SK-N-SH treated with all-trans-retinoic acid at 6 μM for 48 hours (cell line): ENCODE data around the gene ZNF276.
"Not testable (repeated sequence)": the region's sequence is repeated elsewhere in the genome, so short reads cannot be mapped to it uniquely, and the experiment has no call there.

Source experiments
- ATAC-seq: fragments of 200-7000 bp; cut with Tn5 transposase; 3 replicates; pipeline ENCODE4 v1.9.1; 2020; ENCODE audit warnings: mild to moderate bottlenecking, moderate library complexity
- ARNTL ChIP-seq: fragments of 450-650 bp; formaldehyde crosslinking; IDR thresholded peaks from 2 replicates; pipeline ENCODE4 v1.5.0; 2020; ENCODE audit warnings: low read depth, mild to moderate bottlenecking, moderate library complexity, borderline replicate concordance
- BACH2 ChIP-seq: fragments of 250-450 bp; sonication (Bioruptor Pico); IDR thresholded peaks from 2 replicates; pipeline ENCODE4 v1.9.0; 2021; ENCODE audit warnings: mild to moderate bottlenecking, borderline replicate concordance
- CSDC2 ChIP-seq: fragments of 250-450 bp; sonication (Bioruptor Pico); IDR thresholded peaks from 2 replicates; pipeline ENCODE4 v1.5.0; 2020; ENCODE audit warnings: mild to moderate bottlenecking, moderate library complexity
- ESRRG ChIP-seq: fragments of 250-450 bp; sonication (Bioruptor Pico); IDR thresholded peaks from 2 replicates; pipeline ENCODE4 v1.6.1; 2021; ENCODE audit warnings: mild to moderate bottlenecking
- GLIS3 ChIP-seq: fragments of 250-450 bp; sonication (Bioruptor Pico); IDR thresholded peaks from 2 replicates; pipeline ENCODE4 v1.5.0; 2020; ENCODE audit warnings: mild to moderate bottlenecking, moderate library complexity
- ISL1 ChIP-seq: fragments of 250-450 bp; sonication (Bioruptor Pico); IDR thresholded peaks from 2 replicates; pipeline ENCODE4 v2.1.2; 2022; ENCODE audit warnings: mild to moderate bottlenecking, moderate library complexity
- OSR1 ChIP-seq: fragments of 250-450 bp; sonication (Bioruptor Pico); IDR thresholded peaks from 2 replicates; pipeline ENCODE4 v1.8.0; 2022; ENCODE audit warnings: moderate library complexity, mild to moderate bottlenecking, inconsistent platforms
- RARB ChIP-seq: fragments of 250-450 bp; sonication (Bioruptor Pico); IDR thresholded peaks from 2 replicates; pipeline ENCODE4 v1.8.0; 2021; ENCODE audit warnings: mild to moderate bottlenecking, moderate library complexity
- SNAI2 ChIP-seq: fragments of 250-450 bp; sonication (Bioruptor Pico); IDR thresholded peaks from 2 replicates; pipeline ENCODE4 v1.5.0; 2020; ENCODE audit warnings: mild to moderate bottlenecking, moderate library complexity
- TCF4 ChIP-seq: fragments of 250-450 bp; sonication (Bioruptor Pico); IDR thresholded peaks from 2 replicates; pipeline ENCODE4 v1.8.0; 2021; ENCODE audit warnings: mild to moderate bottlenecking, moderate library complexity, borderline replicate concordance
- TOX ChIP-seq: fragments of 250-450 bp; sonication (Bioruptor Pico); IDR thresholded peaks from 2 replicates; pipeline ENCODE4 v1.8.0; 2021; ENCODE audit warnings: mild to moderate bottlenecking, moderate library complexity, borderline replicate concordance
- ZC3H10 ChIP-seq: fragments of 250-450 bp; sonication (Bioruptor Pico); IDR thresholded peaks from 2 replicates; pipeline ENCODE4 v1.5.1; 2021; ENCODE audit warnings: mild to moderate bottlenecking, moderate library complexity
- ZFP3 ChIP-seq: fragments of 250-450 bp; sonication (Bioruptor Pico); IDR thresholded peaks from 2 replicates; pipeline ENCODE4 v1.5.0; 2020; ENCODE audit warnings: mild to moderate bottlenecking, moderate library complexity
- ZFP30 ChIP-seq: fragments of 450-650 bp; formaldehyde crosslinking; IDR thresholded peaks from 2 replicates; pipeline ENCODE4 v1.5.0; 2022; ENCODE audit warnings: mild to moderate bottlenecking, moderate library complexity
- ZNF565 ChIP-seq: fragments of 450-650 bp; formaldehyde crosslinking; conservative IDR thresholded peaks from 2 replicates; pipeline ENCODE4 v1.5.0; 2020; ENCODE audit warnings: low read depth, mild to moderate bottlenecking, moderate library complexity
- ZNF70 ChIP-seq: fragments of 450-650 bp; formaldehyde crosslinking; IDR thresholded peaks from 2 replicates; pipeline ENCODE4 v1.5.0; 2020; ENCODE audit warnings: mild to moderate bottlenecking, moderate library complexity
- ZNF8 ChIP-seq: fragments of 450-650 bp; formaldehyde crosslinking; IDR thresholded peaks from 2 replicates; pipeline ENCODE4 v1.5.0; 2020; ENCODE audit warnings: mild to moderate bottlenecking, moderate library complexity
- TF ChIP-seq, protein P1 (sequence below): fragments of 250-450 bp; sonication (Bioruptor Pico); IDR thresholded peaks from 2 replicates; pipeline ENCODE4 v1.8.0; 2021; ENCODE audit warnings: low read depth, mild to moderate bottlenecking, moderate library complexity, borderline replicate concordance
- TF ChIP-seq, protein P2 (sequence below): fragments of 250-450 bp; sonication (Bioruptor Pico); IDR thresholded peaks from 2 replicates; pipeline ENCODE4 v1.8.0; 2020; ENCODE audit warnings: mild to moderate bottlenecking, moderate library complexity, borderline replicate concordance
- TF ChIP-seq, protein P3 (sequence below): fragments of 250-450 bp; sonication (Bioruptor Pico); IDR thresholded peaks from 2 replicates; pipeline ENCODE4 v1.5.0; 2020; ENCODE audit warnings: mild to moderate bottlenecking, moderate library complexity

ZNF276 gene

DNA sequence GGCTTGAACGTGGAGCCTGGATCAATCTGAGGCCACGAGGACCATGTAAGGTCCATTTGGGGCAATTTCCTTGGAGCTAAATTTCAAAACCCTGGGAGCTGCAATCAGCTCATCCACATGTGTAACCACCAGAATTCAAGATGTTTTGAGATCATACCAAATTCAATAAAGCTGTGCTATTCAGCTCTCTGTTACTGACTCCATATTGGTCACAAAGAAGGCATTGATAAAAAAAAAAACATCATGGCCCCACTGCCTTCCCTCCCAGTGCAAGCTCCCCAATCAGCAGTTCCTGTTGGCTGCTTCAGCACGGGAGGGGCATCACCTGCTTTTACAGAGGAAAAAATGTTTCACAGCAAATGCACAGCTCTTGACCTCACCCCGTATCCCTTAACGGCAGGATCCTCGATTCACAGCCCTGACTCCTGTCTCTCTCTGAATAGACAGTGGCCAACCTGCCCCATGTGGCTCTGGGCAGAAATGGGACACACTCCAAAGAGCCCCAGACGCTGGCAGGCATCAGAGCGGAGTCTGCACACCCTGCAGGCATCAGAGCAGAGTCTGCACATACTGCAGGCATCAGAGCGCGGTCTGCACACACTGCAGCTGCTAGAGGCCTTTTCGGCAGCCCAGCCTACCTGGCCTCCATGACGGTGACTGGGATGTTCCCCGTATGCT, 58.0 kb downstream of the ZNF276 start:
- ATAC-seq = no peak
- TF ChIP-seq, protein P1, sequence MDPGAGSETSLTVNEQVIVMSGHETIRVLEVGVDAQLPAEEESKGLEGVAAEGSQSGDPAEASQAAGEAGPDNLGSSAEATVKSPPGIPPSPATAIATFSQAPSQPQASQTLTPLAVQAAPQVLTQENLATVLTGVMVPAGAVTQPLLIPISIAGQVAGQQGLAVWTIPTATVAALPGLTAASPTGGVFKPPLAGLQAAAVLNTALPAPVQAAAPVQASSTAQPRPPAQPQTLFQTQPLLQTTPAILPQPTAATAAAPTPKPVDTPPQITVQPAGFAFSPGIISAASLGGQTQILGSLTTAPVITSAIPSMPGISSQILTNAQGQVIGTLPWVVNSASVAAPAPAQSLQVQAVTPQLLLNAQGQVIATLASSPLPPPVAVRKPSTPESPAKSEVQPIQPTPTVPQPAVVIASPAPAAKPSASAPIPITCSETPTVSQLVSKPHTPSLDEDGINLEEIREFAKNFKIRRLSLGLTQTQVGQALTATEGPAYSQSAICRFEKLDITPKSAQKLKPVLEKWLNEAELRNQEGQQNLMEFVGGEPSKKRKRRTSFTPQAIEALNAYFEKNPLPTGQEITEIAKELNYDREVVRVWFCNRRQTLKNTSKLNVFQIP (CRISPR knock-in tag) = no peak
- TF ChIP-seq OSR1 (CRISPR knock-in tag) (no peak), ZNF565 (CRISPR knock-in tag) (no peak), ARNTL (no peak), TCF4 (CRISPR knock-in tag) (no peak), GLIS3 (no peak), TOX (no peak), CSDC2 (CRISPR knock-in tag) (no peak), ZFP30 (no peak), ISL1 (no peak), ZC3H10 (CRISPR knock-in tag) (no peak), ESRRG (CRISPR knock-in tag) (no peak), SNAI2 (CRISPR knock-in tag) (no peak), ZNF8 (CRISPR knock-in tag) (no peak), ZFP3 (CRISPR knock-in tag) (no peak), ZNF70 (CRISPR knock-in tag) (no peak), BACH2 (CRISPR knock-in tag) (no peak)
- TF ChIP-seq, protein P2, sequence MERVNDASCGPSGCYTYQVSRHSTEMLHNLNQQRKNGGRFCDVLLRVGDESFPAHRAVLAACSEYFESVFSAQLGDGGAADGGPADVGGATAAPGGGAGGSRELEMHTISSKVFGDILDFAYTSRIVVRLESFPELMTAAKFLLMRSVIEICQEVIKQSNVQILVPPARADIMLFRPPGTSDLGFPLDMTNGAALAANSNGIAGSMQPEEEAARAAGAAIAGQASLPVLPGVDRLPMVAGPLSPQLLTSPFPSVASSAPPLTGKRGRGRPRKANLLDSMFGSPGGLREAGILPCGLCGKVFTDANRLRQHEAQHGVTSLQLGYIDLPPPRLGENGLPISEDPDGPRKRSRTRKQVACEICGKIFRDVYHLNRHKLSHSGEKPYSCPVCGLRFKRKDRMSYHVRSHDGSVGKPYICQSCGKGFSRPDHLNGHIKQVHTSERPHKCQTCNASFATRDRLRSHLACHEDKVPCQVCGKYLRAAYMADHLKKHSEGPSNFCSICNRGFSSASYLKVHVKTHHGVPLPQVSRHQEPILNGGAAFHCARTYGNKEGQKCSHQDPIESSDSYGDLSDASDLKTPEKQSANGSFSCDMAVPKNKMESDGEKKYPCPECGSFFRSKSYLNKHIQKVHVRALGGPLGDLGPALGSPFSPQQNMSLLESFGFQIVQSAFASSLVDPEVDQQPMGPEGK = no peak
- TF ChIP-seq, protein P3, sequence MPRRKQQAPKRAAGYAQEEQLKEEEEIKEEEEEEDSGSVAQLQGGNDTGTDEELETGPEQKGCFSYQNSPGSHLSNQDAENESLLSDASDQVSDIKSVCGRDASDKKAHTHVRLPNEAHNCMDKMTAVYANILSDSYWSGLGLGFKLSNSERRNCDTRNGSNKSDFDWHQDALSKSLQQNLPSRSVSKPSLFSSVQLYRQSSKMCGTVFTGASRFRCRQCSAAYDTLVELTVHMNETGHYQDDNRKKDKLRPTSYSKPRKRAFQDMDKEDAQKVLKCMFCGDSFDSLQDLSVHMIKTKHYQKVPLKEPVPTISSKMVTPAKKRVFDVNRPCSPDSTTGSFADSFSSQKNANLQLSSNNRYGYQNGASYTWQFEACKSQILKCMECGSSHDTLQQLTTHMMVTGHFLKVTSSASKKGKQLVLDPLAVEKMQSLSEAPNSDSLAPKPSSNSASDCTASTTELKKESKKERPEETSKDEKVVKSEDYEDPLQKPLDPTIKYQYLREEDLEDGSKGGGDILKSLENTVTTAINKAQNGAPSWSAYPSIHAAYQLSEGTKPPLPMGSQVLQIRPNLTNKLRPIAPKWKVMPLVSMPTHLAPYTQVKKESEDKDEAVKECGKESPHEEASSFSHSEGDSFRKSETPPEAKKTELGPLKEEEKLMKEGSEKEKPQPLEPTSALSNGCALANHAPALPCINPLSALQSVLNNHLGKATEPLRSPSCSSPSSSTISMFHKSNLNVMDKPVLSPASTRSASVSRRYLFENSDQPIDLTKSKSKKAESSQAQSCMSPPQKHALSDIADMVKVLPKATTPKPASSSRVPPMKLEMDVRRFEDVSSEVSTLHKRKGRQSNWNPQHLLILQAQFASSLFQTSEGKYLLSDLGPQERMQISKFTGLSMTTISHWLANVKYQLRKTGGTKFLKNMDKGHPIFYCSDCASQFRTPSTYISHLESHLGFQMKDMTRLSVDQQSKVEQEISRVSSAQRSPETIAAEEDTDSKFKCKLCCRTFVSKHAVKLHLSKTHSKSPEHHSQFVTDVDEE = no peak

DNA sequence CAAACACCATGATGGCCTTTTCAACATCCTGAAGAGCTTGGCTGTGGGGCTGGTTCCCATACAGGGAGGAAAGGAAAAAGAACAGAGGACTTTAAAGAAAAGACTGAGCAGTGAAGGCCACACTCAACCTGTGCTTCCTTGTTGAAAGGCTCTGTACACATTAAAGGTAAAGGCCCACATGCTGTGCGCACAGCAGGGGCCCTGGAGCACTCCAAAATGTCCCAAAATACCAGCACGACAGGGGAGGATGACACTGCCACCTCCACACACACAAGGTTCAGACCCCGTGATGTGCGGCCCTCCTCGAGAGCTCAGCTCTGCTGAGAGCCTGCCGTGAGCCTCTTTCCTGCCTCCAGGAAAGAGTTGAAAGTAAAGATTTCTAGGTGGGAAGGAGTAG, 58.6 kb downstream of the ZNF276 start:
- TF ChIP-seq GLIS3 (no peak), ZC3H10 (CRISPR knock-in tag) (no peak), ZFP30 (no peak), OSR1 (CRISPR knock-in tag) (no peak), BACH2 (CRISPR knock-in tag) (no peak), ZNF70 (CRISPR knock-in tag) (no peak), RARB (CRISPR knock-in tag) (no peak)
- no peak for ATAC-seq

DNA sequence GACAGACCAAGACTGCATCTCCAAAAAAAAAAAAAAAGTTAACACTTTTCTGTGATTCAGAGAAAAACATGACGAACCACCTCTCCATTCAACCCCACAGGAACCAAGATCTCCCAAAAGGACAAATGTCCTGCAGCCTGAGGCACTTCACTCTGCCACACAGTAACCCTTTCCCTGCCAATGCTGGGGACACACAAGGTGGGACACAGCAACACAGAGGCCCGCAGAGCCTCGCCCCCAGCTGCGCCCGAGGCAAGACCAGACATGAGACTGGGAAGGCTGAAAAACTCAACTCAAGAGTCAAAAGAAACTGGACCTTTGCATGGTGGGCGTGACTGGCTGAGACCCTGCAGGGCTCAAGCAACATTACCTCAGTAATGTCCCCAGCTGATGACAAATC, 61.2 kb downstream of the ZNF276 start:
- TF ChIP-seq ESRRG (CRISPR knock-in tag) = no peak
- TF ChIP-seq, all 23 proteins: peak for 0
- no peak for ATAC-seq

DNA sequence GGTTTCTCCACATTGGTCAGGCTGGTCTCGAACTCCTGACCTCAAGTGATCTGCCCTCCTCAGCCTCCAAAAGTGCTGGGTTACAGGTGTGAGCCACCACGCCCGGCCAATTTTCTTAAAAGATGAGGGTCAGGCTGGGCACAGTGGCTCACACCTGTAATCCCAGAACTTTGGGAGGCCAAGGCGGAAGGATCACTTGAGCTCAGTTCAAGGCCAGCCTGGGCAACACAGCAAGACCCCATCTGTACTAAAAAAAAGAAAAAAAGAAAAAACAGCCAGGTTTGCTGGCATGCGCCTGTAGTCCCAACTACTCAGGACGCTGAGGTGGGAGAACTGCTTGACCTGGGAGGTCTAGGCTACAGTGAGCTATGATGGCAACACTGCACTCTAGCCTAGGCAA, 62.6 kb downstream of the ZNF276 start:
- not testable (repeated sequence) for ATAC-seq

DNA sequence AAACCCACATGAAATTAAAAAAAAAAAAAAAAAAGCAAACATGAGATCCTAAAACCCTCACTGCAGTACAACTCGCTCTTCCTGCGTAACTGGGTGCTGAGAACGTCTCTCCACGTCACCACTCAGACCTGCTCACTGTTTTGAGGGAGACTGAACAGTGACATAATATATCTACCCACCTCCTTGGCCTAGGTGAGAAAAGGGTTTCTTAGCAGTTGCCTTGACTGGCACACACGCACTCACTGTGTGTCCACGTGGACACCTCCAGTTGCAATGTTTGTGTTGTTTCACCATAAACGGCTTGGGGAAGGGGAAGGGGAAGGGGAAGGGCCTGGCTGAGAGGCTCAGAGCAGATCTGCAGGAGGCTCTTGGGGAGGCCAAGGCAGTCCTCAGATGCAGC, 63.1 kb downstream of the ZNF276 start:
- no peak for ATAC-seq
- TF ChIP-seq ZNF565 (CRISPR knock-in tag) = no peak

DNA sequence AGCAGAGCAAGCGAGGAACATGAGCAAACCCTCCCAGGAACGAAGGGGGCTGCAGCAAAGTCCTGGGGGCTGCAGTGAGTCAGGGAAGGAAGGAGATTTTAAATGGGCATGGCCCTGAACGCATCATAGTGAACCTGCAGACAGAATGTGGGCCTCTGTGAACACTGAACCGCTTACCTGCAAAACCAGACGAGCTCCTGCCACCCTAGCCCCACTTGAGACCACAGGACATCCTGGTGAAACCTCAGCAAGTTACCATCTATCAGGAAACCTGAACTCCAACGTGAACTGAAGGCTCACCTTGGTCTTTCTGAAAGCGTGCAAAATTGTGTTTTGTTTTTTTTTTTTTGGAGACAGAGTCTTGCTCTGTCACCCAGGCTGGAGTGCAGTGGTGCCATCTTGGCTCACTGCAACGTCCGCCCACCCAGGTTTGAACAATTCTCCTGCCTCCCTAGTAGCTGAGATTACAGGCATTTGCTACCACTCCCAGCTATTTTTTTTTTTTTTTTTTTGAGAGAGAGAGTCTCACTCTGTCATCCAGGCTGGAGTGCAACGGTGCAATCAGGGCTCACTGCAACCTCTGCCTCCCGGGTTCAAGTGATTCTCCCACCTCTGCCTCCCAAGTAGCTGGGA, 64.3 kb downstream of the ZNF276 start:
- no peak for ATAC-seq
- TF ChIP-seq TCF4 (CRISPR knock-in tag) = no peak
- no peak for TF ChIP-seq ZNF70 (CRISPR knock-in tag)
- TF ChIP-seq ESRRG (CRISPR knock-in tag) = no peak
- no peak for TF ChIP-seq RARB (CRISPR knock-in tag)
- no peak for TF ChIP-seq ZC3H10 (CRISPR knock-in tag)
